Activated CD4-positive, alpha-beta T cell treated with anti-CD3 and anti-CD28 coated beads, Interleukin-2, Interleukin-6, amounts not matched to agents 100 ng/mL and 50 ng/mL, durations not matched to agents 16 hours and 8 hours (primary cell): ENCODE data around the gene APOO.

Experiments used
- DNase-seq: peaks from one replicate; pipeline ENCODE4 v3.0.0-alpha.2; 2020

Gene APOO

DNA sequence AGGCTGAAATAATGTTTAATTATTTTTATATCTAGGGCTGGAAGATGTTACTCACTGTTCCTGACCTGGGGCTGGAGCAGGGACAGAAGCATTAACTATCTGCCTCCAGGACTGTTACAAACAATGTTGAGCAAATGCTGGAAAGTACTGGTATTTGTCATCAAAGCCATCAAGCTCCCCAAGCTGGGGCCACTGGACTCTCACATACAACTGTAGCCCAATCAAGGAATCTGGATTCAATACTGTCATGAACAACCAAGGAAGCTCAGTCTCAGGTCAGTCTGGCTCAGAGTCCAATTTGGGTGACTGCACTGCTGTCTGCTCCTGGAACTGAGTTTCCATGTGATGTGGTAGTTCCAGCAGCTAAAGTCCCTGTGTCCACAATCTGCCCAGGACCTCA, 50.4 kb downstream of the APOO start:
- DNase-seq = no peak

DNA sequence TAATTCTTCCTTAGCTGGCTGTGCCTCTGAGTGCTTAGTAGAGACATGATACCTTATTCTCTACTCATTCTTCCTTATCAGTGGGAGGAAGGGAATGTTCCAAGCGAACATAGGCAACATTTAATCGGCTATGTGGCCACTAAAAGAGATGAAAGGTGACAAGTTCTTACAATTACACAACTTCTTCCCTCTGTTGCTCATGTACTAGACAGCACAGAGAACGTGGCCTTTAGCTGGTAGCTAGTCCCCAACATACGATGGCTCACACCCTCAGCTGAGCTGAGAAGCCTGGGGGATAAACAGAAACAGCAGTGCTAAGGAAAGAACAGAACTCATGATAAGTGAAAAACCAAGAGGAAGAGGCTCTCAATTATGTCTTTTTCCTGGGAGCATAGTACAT, 52.2 kb downstream of the APOO start:
- no peak for DNase-seq

DNA sequence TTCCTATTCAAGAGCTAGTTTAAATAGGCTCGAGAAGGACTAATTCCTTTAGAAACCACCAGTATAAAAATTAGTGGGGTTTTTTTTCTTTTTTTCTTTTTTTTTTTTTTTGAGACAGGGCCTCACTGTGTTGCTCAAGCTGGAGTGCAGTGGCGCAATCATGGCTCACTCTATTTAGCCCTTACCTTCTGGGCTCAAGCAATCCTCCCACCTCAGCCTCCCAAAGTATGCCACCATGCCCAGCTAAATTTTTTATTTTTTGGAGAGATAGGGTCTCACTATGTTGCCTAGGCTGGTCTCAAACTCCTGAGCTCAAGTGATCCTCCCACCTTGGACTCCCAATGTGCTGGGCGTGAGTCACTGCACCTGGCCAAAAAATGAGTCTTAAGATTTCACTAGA, 52.8 kb downstream of the APOO start:
- DNase-seq = no peak

DNA sequence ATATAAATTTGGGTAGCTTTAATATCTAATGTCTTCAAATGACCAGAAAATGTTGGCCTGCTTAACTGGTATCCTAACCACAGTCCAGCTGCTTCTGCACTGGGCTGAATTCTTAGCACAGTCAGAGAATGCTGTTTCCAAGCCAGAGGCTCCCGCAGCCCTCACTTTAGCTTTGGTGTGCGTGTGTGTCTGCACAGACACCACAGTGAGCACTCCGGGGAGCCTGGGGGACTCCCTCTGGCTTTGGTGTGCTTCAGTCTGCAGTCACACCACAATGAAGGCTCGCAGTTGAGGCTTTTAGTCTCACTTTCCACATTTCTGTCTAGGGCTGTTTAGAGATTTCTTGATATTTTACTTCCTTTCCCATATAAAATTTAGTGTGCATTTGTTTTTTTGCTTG, 53.6 kb downstream of the APOO start:
- no peak for DNase-seq

DNA sequence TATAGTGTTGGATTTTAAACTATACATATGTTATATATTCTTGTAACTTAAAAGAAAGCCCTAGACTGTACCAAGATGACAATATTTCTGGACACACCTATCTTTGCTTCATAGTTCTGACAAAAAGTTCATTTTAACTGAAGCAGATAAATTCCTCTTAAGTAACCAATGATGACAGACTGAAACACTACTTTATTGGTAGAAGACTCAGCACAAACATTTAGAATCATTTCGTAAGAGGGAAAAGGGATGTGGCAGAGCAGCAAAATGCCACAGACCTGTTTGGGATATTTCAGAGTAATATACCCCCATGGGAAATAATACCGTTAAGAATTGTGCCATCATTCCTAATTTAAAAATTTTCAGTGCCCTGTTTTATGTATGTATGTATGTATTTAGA, 56.2 kb downstream of the APOO start:
- no peak for DNase-seq

DNA sequence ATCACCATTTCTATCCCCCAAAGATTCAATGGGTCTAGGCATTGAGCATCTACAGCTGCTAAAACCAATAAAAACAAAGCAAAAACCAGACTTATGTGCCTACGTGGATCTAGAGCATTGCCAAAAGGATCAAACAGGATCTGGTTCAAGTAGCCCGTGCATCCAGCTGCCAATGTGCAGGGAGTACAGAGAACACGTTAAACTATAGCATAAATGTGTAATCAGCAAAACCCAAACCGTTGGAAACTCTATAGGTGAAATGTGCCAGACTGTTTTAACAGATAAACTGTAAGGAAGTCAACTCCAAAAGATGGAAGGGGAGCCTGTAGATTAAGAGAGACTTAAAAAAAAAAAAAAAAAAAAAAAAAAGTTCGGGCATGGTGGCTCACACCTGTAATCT, 58.5 kb downstream of the APOO start:
- DNase-seq = no peak

DNA sequence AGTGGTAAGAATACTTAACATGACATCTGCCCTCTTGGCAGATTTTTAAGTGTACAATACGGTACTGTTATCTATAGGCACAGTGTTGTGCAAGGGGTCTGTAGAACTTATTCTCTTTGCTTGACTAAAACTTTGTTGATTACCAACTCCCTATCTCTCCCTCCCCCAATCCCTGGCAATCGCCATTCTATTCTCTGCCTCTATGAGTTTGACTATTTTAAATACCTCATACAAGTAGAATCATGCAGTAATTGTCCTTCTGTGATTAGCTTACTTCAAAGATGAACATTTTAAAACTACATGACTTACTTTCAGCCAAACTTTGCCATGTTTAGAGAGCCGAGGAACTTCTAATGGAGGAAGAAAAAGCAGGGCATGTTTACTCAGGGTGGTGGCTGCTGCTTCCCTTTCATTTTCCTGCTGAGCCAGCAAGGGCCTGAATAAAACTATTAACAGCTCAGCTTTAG, 62.4 kb downstream of the APOO start:
- DNase-seq = no peak

DNA sequence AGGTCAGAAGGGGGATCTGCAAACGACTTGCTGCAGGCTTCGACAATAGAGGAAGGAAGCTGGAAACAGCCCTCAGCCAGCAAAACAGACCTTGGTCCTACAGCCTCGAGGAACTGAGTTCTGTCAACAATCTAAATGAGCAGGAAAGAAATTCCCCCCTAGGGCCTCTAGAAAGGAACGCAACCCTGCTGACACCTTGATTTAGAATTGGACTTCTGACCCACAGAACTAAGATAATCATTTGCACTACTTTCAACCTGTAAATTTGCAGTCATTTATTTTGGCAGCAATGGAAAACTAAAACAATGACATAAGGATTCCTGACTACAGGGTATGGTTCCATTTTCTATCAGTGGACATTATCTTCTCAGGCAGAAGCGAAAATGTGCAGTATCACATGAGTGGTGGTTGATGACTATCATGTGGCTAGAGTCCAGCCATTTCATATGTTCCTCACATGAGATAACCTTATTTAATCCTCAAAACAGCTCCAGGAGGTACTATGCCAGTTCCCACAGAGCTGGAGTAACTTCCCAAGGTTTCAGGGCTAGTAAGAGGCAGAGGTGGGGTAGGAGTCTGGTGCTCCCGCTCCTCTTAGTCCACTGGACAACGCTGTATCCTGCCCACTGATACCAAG, 63.1 kb downstream of the APOO start:
- DNase-seq = no peak

DNA sequence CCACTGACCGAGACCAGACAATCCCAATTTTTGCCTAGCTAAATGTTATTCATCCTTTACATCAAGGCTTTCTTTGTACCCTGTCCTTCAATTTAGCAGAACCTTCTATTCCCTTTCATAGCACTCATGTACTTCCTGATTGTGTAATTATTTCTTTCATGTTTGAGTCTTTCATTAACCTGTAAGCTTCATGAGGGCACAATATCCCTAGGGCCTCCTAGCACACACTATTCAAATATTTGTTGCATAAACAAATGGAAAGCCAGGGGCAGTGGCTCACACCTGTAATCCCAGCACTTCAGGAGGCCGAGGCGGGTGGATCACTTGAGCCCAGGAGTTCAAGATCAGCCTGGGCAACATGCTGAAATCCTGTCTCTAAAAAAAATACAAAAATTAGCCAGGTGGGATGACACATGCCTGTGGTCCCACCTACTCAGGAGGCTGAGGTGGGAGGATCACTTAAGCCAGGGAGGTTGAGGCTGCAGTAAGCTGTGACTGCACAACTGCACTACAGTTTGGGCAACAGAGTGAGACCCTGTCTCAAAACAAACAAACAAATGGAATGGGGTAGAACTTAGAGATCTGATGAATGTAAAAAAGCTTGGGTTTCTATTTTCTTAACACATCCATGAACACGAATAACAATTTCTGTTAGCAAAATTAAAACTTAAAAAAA, 65.8 kb downstream of the APOO start:
- DNase-seq = no peak

DNA sequence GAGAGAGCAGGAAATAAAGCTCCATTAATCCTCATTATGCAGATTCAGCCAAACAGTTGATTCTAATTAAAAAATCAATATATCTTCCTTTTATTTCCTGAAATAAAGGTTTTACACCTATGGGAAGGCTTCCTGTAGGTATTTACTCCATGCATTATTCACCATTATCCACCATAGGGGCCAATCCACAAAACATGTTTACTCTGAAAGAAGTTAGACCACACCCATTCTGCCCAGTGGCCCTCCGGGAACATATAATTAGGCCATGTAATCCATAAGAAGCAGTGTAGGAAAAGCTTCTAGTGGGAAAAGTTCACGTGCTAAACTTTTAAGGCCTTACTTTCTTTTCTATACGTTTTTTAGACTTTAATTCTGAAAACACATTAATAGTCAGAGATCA, 67.1 kb downstream of the APOO start:
- no peak for DNase-seq

DNA sequence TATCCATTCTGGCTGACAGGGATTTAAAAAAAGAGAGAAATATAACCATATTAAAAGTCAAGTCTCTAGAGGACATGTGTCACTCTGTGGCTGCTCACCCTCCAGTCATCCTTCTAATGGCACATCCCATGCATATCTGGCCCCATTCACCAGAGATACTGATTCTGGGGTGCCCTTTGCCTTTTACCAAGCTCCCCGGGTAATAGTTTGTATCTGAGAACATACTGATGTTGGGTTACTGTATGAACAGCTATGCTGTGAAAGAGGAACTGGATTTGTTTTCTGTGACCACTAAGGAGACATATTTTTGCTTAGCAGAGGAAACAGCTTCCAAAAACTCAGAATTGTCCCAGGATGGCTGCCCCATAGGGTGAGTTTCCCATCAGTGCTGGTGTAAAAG, 68.8 kb downstream of the APOO start:
- no peak for DNase-seq

DNA sequence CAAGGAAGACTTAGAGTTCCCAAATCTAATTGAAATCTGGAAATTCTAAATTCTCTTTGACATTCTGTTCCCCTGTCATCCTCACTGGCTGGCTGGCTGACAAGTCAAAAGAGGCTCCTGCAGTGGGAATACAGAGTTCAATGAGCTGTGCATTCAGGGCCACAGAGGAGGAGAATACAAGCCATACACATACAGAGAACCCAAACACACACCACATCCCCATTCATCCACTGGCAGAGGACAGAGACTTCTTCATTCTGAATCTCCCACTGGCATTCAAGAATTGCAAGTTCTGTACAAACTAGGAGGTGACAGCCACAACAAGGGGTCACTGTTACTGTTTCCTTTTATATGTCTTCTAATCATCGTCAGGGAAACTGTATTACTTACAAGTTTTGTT, 75.0 kb downstream of the APOO start:
- DNase-seq = no peak

DNA sequence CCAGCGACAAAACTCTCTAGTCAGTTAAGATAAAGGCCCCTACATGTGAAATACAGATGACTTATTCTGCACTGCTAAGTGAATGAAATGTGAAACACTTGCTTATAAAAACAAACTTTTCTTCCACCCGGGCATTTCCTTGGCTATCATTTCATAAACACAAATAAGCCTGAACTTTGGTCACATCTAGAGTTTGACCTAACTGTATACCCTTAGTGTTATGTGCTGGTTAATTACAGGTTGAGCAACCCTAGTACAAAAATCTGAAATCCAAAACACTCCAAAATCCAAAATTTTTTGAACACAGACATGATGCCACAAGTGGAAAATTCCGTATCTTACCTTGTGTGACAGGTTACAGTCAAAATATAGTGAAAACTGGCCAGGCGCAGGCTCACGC, 78.9 kb downstream of the APOO start:
- no peak for DNase-seq

DNA sequence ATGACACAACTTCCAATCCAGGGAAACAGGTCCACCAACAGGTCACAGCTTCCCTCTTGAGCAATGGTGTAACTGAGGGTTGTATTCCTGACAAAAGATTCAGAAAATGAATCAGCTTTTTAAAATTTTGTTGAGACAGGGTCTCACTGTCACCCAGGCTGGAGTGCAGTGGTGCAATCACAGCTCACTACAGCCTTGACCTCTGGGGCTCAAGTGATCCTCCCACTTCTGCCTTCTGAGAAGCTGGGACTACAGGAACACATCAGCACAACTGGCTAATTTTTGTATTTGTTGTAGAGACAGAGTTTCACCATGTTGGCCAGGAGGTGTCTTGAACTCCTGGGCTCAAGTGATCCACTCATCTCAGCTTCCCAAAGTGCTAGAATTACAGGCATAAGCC, 81.1 kb downstream of the APOO start:
- no peak for DNase-seq

DNA sequence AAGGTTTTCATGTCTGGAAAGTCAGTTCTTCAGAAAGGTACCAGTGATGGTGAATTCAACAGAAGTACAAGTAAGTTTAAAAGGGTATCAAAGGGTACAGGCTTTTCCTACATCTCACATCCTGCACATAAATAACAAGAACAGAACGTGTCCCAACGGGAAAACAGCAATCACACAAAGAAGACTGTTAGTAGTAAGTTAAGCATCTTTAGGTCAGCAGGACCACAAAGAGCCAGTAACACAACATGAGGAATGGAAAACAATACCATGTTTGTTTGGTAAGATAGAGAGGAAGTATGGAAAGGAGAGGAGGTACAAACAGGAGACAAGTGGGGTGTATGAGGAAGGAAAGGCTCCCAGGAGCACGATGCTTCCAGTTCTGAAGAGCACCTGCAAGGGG, 81.5 kb downstream of the APOO start:
- no peak for DNase-seq

DNA sequence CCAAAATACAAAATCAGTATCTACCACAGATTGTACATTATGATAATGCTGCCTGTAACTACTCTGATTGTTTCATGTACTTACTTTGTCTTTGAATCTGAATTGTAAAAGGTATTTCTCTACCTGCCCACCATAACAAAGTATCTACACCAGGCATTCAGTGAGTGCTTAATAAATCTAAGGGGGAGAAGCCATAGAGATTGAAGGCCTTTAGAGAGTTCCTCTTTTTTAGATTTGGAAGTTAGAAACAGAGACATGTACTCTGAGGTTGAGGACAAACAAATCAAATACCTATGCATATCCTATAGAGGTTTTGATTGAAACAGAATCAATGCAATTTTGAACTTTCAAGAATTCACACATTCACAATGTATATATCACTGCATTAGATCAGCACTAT, 82.1 kb downstream of the APOO start:
- DNase-seq = no peak

DNA sequence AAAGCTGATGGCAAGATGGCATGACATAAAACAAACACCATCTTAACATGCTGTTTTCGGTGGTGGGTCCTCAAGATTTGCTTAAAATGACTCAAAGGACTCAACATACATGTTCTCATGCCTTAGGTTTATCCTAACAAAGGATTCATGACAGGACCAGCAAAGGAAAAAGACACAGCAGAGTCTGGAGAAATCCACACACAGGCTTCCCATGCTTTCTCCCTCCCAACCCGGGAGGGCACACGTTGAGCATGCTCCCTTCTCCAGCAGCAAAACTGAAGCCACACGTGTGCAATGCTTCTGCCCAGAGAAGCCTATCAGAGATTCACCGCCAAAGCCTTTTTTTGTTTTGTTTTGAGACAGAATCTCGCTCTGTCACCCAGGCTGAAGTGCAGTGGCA, 84.9 kb downstream of the APOO start:
- no peak for DNase-seq

DNA sequence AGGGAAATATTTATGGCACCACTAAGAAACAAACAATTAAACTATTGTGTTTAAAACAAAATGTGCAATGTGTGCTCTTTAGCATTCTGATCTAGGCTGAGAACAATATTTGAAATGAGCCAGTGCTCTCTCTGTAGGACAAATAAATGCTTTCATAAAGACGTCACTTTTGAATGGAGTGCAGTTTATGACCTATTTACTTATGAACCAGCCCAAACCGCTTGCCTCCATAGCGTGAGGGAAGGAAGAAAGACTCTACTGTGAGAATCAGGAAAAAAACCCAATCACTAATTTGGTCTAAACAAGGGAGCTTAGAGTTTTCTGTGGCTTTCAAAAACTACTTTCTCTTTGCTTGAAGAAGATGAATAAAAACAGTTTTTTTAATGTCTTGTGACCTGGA, 85.3 kb downstream of the APOO start:
- DNase-seq = no peak

DNA sequence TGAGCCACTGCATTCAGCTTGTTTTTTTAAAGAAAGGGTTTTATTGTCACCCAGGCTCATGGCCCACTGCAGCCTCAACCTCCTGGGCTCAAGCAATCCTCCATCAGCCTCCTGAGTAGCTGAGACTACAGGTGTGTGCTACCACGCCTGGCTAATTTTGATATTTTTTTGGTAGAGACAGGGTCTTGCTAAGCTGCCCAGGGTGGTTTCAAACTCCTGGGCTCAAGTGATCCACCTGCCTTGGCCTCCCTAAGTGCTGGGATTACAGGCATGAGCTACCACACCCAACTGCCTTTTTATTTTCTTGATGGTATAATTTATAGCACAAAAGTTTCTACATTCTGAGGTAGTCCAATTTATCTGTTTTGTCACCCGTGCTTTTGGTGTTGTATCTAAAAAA, 85.9 kb downstream of the APOO start:
- no peak for DNase-seq

DNA sequence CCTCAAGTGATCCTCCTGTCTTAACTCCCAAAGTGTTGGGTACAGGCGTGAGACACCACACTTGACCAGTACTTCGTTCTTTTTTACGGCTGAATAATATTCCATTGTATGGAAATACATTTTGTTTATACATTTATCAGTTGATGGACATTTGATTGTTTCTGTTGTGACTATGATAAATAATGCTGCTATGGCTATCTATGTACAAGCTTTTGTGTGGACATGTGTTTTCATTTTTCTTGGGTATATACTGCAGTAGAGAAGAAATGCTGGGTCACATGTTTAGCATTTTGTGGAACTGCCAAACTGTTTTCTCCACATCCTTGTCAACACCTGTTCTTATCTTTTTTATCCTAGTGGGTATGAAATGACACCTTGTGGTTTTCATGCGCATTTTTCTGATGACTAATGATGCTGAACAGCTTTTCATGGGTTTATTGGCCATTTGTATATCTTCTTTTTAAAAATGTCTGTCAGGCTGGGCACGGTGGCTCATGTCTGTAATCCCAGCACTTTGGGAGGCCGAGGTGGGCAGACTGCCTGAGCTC, 87.4 kb downstream of the APOO start:
- peak; percentile 12 for DNase-seq

DNA sequence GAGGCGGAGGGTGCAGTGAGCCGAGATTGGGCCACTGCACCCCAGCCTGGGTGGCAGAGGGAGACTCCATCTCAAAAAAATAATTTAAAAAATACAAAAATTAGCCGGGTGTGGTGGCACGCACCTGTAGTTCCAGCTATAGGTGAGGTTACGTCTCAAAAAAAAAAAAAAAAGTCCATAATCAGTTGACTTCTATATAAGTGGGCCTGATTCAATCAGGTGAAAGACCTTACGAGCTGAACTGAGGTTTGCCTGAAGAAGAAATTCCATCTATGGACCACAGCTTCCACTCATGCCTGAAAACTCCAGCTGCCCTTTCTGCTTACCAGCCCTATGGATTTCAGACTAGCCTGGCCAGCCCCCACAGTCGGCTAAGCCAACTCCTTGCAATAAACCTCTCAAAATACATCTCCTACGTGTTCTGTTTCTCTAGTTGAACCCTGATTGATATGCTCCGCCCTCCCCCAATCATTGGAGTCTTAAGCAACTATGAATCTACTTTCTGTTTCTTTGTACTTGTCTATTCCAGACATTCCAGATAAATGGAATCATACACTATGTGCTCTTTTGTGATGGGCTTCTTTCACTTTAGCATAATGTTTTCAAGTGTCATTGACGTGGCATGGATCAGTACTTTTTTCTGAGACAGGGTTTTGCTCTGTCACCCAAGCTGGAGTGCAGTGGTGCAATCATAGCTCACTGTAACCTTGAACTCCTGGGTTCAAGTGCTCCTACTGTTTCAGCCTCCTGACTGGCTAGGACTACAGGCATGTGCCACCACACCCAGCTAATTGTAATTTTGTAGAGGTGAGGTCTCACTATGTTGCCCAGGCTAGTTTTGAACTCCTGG, 88.1 kb downstream of the APOO start:
- DNase-seq = no peak

DNA sequence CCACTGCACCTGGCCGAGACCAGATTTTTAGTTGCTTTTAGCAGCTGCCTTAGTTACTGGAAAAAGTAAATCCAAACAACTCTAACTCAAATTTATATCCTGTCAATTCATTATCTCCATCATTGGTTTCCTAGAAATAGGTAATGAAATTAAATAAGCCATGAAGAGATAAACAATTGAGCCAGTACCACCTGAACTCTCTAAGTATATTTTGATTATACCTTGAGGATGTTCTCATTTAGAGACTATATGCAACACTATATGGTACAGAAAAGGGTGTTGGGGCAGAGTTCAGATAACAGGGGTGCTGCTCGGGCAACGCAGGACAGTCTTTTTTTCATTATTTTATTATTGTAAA, 89.8 kb downstream of the APOO start:
- no peak for DNase-seq

DNA sequence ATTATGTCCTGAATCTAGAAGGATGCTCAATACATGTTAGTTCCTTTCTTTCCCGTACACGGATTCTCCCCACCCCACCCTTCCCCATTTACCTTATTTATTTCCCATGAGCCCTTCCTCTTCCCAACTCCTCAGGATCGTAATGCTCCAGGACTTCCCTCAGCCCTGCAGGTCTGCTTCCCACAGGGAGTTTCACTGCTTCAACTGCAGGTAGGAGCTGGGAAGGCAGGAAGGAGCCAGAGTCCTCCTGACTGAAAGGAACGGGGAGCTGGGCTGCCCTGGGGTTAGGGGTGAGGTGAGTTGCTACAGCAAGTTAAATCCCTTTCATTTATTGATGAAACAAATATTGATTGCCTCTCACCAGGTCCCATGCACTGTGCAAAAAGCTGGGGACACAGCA, 91.6 kb downstream of the APOO start:
- no peak for DNase-seq

DNA sequence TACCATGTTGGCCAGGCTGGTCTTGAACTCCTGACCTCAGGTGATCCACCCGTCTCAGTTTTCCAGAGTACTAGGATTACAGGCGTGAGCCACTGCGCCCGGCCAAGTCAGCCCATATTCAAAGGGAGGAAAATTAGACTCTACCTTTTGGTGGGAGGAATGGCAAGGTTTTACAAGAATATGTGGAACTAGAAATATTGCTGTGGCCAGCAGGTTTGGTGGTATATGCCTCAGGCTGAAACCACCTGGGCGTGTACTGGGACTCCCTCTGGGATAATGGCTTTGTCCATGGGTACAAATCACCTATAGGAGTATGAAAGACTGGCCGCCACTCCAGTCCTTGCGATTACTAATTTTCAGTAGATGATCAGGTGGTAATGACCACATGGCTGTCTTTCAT, 92.4 kb downstream of the APOO start:
- DNase-seq = no peak
